ENCODE data around the gene NRN1. TPM values are rescaled to one million over a fixed set of nuclear protein-coding genes. Genes with fewer than 3 reads are reported as not detected.

NRN1 gene
- polyA plus RNA-seq, 1 donor (not counting 4 experiments of a cell fraction or from before 2014, with no cell fraction given): 5.7 TPM

GRCh38 chr6:6026513-6027205, 19.9 kb upstream of the NRN1 start:
- DNase-seq (ENCODE audit: low read depth, low spot score) (no peak), FAIRE-seq (no peak)
- no peaks in the 10 kb centered on the region for H4K20me1 ChIP-seq (ENCODE audit: control insufficient read depth, extremely low read depth, insufficient read depth, low read length)
- no peak overlapping the region for H3K4me2 ChIP-seq (ENCODE audit: control insufficient read depth, extremely low read depth, insufficient read depth, low read depth, low read length)
- no peak overlapping the region for H3K9ac ChIP-seq (ENCODE audit: control insufficient read depth, extremely low read depth, insufficient read depth, low read length)
- H3K4me1 ChIP-seq (ENCODE audit: control insufficient read depth, extremely low read depth, insufficient read depth, low read length): no peaks in the 10 kb centered on the region
- dilution Hi-C loops (cut with MboI; ENCODE audit: extremely low pct_ligation_motif_present, low sequenced_read_pairs): no loop called here
- H3K27me3 ChIP-seq (ENCODE audit: control insufficient read depth, extremely low read depth, insufficient read depth, low read length): no peaks in the 10 kb centered on the region
- no peaks in the 10 kb centered on the region for H3K79me2 ChIP-seq (ENCODE audit: control insufficient read depth, insufficient read depth, low read length)
- no peaks in the 10 kb centered on the region for H3K36me3 ChIP-seq (ENCODE audit: control insufficient read depth in 2 of 2, extremely low read depth in 1 of 2, insufficient read depth in 2 of 2, low read length in 2 of 2)
- H3K9me3 ChIP-seq (ENCODE audit: control insufficient read depth, low read depth, low read length): no peaks in the 10 kb centered on the region
- H2AFZ ChIP-seq (ENCODE audit: control insufficient read depth, low read length): no peak overlapping the region
- H3K27ac ChIP-seq (ENCODE audit: control insufficient read depth, insufficient read depth, low read length): no peak overlapping the region
- no peak overlapping the region for H3K4me3 ChIP-seq (ENCODE audit: control insufficient read depth in 2 of 3, extremely low read depth in 1 of 3, insufficient read depth in 2 of 3, low read depth in 1 of 3, low read length in 3 of 3)
- TF ChIP-seq CTCF (optimal IDR thresholded peaks at IDR 0.05 in 1 of 3, IDR thresholded peaks at IDR 0.05 in 1 of 3, conservative IDR thresholded peaks at IDR 0.05 in 1 of 3; ENCODE audit: extremely low read depth in 1 of 3, insufficient read depth in 2 of 3, low read length in 3 of 3): no peak
- TF ChIP-seq EZH2 (IDR thresholded peaks at IDR 0.05; ENCODE audit: low read length): no peak
- H3K9me1 ChIP-seq (ENCODE audit: control insufficient read depth, extremely low read depth, insufficient read depth, low read length): no peaks in the 10 kb centered on the region

- Histone ChIP-seq H3K36me3 (ENCODE audit: control insufficient read depth in 2 of 2, extremely low read depth in 1 of 2, insufficient read depth in 2 of 2, low read length in 2 of 2) (no peaks in the 10 kb centered on the region), H3K9me3 (ENCODE audit: control insufficient read depth, low read depth, low read length) (no peaks in the 10 kb centered on the region), H3K4me1 (ENCODE audit: control insufficient read depth, extremely low read depth, insufficient read depth, low read length) (no peaks in the 10 kb centered on the region), H3K4me2 (ENCODE audit: control insufficient read depth, extremely low read depth, insufficient read depth, low read depth, low read length) (no peak overlapping the region), H3K27me3 (ENCODE audit: control insufficient read depth, extremely low read depth, insufficient read depth, low read length) (no peaks in the 10 kb centered on the region), H3K27ac (ENCODE audit: control insufficient read depth, insufficient read depth, low read length) (no peak overlapping the region), H3K79me2 (ENCODE audit: control insufficient read depth, insufficient read depth, low read length) (no peaks in the 10 kb centered on the region), H3K9me1 (ENCODE audit: control insufficient read depth, extremely low read depth, insufficient read depth, low read length) (no peaks in the 10 kb centered on the region), H3K4me3 (ENCODE audit: control insufficient read depth in 2 of 3, extremely low read depth in 1 of 3, insufficient read depth in 2 of 3, low read depth in 1 of 3, low read length in 3 of 3) (no peak overlapping the region), H4K20me1 (ENCODE audit: control insufficient read depth, extremely low read depth, insufficient read depth, low read length) (no peaks in the 10 kb centered on the region), H3K9ac (ENCODE audit: control insufficient read depth, extremely low read depth, insufficient read depth, low read length) (no peak overlapping the region), H2AFZ (ENCODE audit: control insufficient read depth, low read length) (no peak overlapping the region)
- FAIRE-seq: no peak
- dilution Hi-C loops (cut with MboI; ENCODE audit: extremely low pct_ligation_motif_present, low sequenced_read_pairs): no loop called here
- DNase-seq (ENCODE audit: low read depth, low spot score): no peak
- TF ChIP-seq CTCF (optimal IDR thresholded peaks at IDR 0.05 in 1 of 3, IDR thresholded peaks at IDR 0.05 in 1 of 3, conservative IDR thresholded peaks at IDR 0.05 in 1 of 3; ENCODE audit: extremely low read depth in 1 of 3, insufficient read depth in 2 of 3, low read length in 3 of 3) (no peak), EZH2 (IDR thresholded peaks at IDR 0.05; ENCODE audit: low read length) (no peak)
Measured at GRCh38 chr6:6025736-6026135, 19.0 kb upstream of the NRN1 start.
